GM13977 (cell line): Measurements from ENCODE around the gene ALKAL2.

Experiments used
- DNase-seq: peaks from one replicate; pipeline ENCODE4 v3.0.0; 2012; ENCODE audit warnings: low spot score
- in situ Hi-C: fragments of 300-500 bp; cut with MboI; formaldehyde crosslinking; loops from one replicate; pipeline ENCODE4 v1.12.0; 2022; ENCODE audit warnings: low sequenced_read_pairs, low pct_unique_long_range_greater_than_20kb, mixed read lengths, inconsistent platforms; ENCODE audit not compliant: unreplicated experiment
- TF ChIP-seq, protein P1 (sequence below): IDR thresholded peaks from 2 replicates; pipeline ENCODE4 v1.5.1; 2012; ENCODE audit warnings: mild to moderate bottlenecking, control low read depth; ENCODE audit not compliant: insufficient read depth; ENCODE audit errors: extremely low read depth, missing control alignments

Gene ALKAL2

DNA sequence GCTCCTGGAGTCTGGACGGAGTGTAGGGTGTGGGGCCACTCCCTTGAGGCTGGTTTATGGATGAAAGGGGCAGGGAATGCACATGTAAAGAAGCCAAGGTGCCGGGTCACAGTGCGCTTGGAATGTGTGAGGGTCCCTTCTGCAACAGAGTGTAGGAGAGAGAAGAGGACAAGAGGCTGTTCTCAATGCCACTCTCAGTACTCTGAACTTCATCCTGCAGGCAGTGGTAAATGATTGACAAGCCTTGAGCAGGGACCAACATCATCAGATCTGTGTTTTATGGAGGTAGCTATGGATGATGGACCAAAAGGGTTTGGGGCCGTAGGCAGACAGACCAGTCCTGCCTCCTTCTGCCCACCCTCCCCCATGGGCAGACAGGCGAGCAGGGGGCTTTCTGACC lies 7.2 kb upstream of the ALKAL2 start:
- TF ChIP-seq, protein P1, sequence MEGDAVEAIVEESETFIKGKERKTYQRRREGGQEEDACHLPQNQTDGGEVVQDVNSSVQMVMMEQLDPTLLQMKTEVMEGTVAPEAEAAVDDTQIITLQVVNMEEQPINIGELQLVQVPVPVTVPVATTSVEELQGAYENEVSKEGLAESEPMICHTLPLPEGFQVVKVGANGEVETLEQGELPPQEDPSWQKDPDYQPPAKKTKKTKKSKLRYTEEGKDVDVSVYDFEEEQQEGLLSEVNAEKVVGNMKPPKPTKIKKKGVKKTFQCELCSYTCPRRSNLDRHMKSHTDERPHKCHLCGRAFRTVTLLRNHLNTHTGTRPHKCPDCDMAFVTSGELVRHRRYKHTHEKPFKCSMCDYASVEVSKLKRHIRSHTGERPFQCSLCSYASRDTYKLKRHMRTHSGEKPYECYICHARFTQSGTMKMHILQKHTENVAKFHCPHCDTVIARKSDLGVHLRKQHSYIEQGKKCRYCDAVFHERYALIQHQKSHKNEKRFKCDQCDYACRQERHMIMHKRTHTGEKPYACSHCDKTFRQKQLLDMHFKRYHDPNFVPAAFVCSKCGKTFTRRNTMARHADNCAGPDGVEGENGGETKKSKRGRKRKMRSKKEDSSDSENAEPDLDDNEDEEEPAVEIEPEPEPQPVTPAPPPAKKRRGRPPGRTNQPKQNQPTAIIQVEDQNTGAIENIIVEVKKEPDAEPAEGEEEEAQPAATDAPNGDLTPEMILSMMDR: no peak
- in situ Hi-C loops: no loop called here
- no peak for DNase-seq

DNA sequence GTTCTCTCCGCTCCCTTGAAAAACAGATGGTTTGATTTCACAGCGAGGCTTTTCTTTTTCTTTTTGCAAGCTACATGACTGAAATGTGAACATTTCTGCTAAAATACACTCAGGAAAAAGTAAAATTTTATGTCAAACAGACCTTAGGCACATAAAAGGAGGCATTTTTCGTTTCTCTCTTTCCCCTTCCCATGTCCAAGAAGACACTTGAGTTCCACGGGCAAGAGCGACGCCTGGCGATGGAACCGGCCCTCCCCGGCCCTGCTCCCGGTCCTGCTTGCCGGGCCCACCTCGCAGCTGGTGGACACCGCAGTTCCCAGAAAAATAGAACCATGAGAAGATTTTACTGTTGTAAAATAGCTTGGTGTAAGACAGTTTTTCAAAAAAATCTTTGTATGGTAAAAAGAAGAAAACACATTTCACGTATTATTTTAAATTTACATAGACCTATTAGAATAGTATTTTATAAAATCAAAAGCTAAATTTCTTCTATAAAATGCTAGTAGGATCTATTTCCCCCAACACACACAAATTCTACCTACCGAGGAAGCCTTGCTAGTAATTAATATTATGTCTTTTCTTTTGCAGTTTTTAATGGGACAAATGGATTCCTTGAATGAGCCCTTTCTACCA lies 2.3 kb upstream of the ALKAL2 start:
- in situ Hi-C loops: no loop called here
- TF ChIP-seq, protein P1: peak; percentile 81
- DNase-seq: peak; percentile 51

DNA sequence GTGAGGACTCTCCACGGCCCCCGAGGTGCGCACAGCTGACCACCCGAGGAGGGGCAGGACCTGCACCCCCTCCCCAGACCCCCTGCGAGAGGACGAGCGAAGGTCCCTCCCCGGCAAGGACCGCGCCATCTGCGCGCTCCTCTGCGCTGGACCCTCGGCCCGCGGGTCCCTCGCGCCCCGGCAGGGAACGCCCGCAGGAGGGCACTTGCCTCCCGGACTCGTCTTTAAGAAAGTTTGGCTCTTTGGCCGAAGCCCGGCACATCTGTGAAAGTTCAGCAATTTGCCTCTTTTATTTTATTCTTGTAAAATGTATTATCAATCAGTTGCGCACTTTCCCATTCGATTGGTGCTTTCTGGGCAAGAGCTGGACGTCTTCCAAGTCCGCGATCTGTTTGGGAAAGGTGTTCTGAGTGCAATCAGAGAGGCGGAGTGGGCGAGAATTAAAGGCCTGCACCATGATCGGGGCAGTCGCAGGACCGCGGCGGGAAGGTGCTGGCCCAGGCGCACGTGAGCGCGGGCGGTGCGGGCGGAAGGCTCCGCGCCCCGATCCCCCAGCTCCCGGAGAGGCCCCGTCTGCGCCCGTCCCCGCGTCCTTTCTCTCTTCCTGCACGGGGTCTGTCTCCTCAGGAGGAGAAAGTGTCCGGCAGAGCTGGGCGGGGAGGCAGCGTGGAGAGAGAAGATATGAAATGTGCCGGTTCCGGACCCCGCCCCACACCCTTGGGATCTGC lies 1.6 kb upstream of the ALKAL2 start:
- in situ Hi-C loops: no loop called here
- DNase-seq: peak; percentile 36
- TF ChIP-seq, protein P1: no peak

DNA sequence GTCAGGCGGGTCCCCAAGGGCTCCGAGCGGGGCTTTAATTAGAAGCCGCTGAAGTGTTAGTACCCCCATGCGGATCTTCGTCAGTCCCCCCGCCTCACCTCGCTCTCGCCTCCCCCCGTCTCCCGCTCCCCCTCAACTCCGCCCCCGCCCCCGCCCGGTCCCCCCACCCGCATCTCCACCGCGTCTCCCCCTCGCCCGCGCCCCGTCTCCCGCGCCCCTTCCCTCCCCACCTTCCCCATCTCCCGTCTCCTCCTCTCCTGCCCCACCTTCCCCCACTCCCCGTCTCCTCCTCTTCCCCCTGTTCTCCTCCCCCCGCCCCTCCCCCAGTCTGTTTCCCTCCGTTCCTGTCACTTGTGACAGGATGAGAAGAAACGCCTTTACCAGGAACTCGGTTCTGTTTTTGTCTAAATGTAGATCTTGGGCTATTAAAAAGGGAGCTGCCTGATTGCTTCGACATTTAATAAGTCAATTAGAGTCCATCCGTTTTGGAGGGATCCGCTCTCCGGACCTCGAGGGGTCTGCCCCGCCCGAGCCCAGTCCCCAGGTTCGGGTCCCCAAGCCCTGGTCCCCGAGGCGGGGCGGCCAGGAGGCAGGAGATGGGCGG lies 969 bp upstream of the ALKAL2 start:
- in situ Hi-C loops: no loop called here
- TF ChIP-seq, protein P1: no peak
- peak; percentile 32 for DNase-seq

DNA sequence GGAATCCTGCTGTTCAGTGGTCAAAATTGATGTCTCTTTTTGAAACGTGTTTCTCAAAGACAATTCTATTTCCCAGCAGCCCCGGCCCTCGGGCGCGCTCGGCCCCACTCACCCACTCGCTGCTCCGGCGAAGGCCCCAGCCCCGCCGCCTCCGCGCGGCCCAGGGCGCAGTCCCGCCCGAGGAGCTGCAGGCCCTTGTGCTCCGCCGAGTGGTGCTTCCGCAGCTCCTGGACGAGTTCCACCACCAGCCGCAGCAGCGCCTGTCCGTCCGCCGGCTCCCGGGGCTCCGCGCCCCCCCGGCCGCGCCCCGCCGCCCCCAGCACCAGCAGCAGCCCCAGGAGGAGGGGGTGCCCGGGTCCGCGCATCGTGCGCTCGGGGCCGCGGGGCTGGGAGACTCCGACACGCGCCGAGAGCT lies 413 bp downstream of the ALKAL2 start:
- TF ChIP-seq, protein P1: no peak
- DNase-seq: peak; percentile 64
- in situ Hi-C loops: no loop called here

DNA sequence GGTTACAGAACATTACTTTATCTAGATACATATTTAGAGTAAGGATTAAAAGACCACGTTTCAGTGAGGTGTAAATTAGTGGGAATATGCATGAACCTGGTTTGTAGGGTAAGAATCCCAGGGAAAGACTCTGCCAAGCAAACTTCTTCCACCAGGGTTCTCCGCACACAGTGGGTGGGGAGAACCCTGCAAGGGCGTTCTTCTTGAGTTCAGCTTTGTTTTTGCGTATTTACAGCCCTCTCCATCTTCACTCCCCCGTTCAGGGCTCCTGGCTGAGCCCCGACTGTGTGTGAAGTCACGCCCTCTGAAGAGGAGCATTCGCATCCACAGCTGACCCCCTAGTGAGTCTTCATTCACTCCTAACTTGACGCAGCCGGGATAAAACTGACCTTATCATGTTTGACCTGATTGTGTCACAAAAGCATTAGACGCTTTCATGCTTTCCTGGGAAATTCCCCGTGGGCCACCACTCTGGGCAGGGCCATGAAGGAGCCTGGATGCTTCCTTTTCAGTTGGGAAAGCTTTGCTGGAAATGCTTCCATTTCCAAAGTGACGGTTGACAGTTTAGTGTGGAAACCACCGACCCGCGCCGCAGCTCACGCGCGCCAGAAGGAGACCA lies 1.0 kb downstream of the ALKAL2 start:
- TF ChIP-seq, protein P1: no peak
- in situ Hi-C loops: no loop called here
- DNase-seq: no peak
